ENCODE results near the gene NCKAP5.

NCKAP5 gene

DNA sequence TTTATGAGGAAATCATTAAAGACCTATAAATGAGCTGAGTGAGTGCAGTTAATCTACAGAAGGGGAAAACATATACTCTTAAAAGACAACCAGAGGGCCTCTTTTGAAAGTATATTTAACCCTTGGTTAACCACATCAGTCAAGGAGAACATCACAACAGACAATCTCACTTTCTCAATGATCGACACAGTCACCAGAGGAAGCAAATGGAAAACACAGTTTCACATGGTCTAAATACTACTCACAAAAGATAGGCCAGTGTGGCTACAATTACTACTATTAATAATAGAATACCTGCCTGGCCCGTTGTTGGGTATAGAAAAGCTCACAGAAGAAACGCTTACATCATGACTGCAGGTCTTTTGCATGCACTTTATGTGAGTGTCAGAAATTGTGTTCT, 426.2 kb downstream of the NCKAP5 start:
- in situ Hi-C loops (cut with MboI; ENCODE audit: low sequenced_read_pairs, unreplicated experiment): no loop called here
- TF ChIP-seq, protein P1, sequence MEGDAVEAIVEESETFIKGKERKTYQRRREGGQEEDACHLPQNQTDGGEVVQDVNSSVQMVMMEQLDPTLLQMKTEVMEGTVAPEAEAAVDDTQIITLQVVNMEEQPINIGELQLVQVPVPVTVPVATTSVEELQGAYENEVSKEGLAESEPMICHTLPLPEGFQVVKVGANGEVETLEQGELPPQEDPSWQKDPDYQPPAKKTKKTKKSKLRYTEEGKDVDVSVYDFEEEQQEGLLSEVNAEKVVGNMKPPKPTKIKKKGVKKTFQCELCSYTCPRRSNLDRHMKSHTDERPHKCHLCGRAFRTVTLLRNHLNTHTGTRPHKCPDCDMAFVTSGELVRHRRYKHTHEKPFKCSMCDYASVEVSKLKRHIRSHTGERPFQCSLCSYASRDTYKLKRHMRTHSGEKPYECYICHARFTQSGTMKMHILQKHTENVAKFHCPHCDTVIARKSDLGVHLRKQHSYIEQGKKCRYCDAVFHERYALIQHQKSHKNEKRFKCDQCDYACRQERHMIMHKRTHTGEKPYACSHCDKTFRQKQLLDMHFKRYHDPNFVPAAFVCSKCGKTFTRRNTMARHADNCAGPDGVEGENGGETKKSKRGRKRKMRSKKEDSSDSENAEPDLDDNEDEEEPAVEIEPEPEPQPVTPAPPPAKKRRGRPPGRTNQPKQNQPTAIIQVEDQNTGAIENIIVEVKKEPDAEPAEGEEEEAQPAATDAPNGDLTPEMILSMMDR (IDR thresholded peaks at IDR 0.05; ENCODE audit: borderline replicate concordance, control extremely low read depth, extremely low read depth, insufficient read depth, missing control alignments): no peak
- DNase-seq (ENCODE audit: low spot score): no peak

DNA sequence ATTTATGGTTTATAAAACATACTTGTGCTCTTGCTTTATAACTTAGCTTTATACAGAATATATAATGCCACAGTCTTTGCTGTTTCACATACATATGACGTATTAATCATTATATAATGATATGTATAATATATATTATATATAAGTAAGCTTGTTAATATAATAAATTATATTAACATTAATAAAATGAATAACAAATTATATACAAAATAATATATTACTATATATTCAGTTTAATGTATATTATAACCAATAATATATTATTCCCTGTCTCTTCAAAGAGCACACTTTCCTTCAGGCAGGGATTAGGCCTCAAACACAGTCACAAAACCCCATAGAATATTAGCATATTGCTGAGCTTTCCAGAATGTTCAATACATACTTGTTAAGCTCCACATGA, 427.6 kb downstream of the NCKAP5 start:
- DNase-seq (ENCODE audit: low spot score): no peak
- in situ Hi-C loops (cut with MboI; ENCODE audit: low sequenced_read_pairs, unreplicated experiment): no loop called here
- TF ChIP-seq, protein P1 (IDR thresholded peaks at IDR 0.05; ENCODE audit: borderline replicate concordance, control extremely low read depth, extremely low read depth, insufficient read depth, missing control alignments): no peak

DNA sequence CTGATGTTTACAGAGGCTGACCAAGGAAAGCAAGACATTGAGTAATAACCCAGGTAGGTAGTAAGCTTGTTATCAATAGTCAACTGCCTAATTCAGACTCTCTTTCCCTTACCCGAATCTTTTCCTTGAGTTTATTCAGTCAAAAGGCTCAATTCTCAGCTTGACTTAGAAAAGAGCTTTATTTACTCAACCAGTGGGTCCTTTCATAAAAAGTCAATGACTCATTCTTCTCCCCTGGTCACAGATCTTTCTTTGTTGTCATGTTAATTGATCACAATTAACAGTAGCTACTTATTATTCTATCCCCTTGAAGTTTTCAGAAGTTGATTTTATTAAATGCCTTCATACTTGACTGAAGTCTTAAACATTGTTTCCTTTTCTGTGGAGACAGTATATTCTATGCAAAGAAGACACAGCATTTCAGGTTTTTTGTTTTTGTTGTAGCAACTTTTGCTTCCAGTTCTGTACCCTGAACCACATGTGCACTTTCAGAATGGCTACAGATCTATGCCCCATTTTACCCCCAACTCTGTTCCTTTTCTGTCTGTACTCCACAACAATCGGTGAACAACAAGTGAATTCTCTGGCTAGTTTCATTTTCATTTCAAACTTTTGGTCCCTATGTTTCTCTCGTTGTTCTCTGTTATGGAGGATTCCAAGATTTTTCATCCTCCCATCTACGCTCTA, 428.3 kb downstream of the NCKAP5 start:
- in situ Hi-C loops (cut with MboI; ENCODE audit: low sequenced_read_pairs, unreplicated experiment): no loop called here
- DNase-seq (ENCODE audit: low spot score): no peak
- TF ChIP-seq, protein P1 (IDR thresholded peaks at IDR 0.05; ENCODE audit: borderline replicate concordance, control extremely low read depth, extremely low read depth, insufficient read depth, missing control alignments): no peak

DNA sequence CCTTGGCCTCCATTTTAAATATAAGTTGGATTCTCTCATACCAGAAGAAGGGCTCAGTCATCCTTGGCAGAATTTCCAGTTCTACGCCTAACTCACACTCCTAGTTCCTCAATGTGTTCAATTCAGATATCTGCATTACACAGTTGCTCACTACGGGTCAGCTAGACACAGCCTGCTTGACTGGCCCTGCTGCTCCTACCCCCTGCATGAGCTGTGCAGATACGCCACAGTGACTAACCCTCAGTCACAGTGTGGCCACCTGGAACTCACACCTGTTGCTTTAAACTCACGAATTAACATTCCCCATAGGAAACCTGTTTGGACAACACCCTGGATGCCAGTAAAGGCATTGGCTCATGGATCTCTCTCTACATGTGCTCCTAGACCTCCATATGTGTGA, 429.6 kb downstream of the NCKAP5 start:
- no peak for DNase-seq (ENCODE audit: low spot score)
- in situ Hi-C loops (cut with MboI; ENCODE audit: low sequenced_read_pairs, unreplicated experiment): no loop called here
- TF ChIP-seq, protein P1 (IDR thresholded peaks at IDR 0.05; ENCODE audit: borderline replicate concordance, control extremely low read depth, extremely low read depth, insufficient read depth, missing control alignments): no peak

DNA sequence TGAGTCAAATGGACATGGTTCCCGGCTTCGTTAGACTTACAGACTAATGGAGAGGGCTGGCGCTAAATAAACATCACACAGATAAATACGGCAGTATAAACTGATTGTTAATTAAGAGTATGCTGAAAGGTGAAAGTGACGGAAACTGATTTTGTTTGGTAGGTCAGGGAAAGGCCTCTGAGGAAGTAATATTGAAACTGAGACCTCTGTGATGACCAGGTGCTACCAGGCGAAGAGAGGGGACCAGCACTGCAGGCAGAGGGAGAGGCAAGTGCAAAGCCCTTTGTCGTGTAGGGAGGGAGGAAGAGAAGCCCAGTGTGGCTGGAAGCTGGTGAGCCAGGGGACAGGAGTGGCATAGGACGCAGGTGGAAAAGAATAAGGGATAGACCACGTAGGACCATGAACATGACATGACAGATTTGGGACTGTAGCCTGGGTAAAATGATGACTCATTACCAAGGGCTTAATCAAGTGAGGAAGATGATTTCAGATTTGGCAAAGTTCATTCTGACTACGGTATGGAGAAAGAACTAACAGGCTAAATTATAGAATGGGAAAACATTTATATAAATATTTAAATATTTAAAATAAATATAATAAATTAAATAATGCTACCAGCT, 433.1 kb downstream of the NCKAP5 start:
- TF ChIP-seq, protein P1 (IDR thresholded peaks at IDR 0.05; ENCODE audit: borderline replicate concordance, control extremely low read depth, extremely low read depth, insufficient read depth, missing control alignments): no peak
- in situ Hi-C loops (cut with MboI; ENCODE audit: low sequenced_read_pairs, unreplicated experiment): no loop called here
- no peak for DNase-seq (ENCODE audit: low spot score)

DNA sequence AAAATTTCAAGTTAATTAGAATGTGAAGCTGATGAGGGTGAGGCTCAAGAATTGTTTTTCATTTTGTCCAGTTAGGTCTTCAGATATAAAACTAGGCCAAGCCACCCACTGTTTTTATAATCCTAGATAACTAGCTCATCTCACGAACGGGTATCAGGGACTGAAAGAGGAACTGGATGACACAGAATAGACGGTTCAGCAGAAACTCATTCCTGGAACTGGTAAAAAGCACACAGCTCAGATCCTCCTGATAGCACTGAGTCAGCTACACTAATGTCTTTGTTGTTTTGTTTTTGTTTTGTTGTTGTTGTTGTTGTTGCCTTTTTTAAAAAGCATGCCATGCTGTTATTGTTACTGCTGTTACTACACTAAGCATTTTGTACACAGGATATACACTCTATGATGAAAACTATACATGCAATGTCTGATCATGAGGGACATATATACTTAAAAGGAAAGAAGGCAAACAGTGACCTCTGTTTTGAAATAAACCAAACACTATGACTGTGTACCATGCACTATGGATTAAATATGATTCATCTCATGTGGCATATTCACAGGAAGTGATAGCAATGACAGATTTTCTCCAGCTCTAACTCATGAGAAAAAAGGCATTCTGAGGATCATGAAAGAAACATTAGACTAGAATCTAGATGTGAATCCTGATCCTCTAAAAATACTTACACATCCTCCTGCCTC, 437.6 kb downstream of the NCKAP5 start:
- no peak for DNase-seq (ENCODE audit: low spot score)
- TF ChIP-seq, protein P1 (IDR thresholded peaks at IDR 0.05; ENCODE audit: borderline replicate concordance, control extremely low read depth, extremely low read depth, insufficient read depth, missing control alignments): no peak
- in situ Hi-C loops (cut with MboI; ENCODE audit: low sequenced_read_pairs, unreplicated experiment): no loop called here
